Measurements from ENCODE around the gene SLC41A3. TPM values are rescaled to one million over a fixed set of nuclear protein-coding genes. Genes with fewer than 3 reads are reported as not detected.

The SLC41A3 gene
- total RNA-seq, 3 donors from 2014 or later: 23.0 to 33.9 (median 31.2) TPM

- Histone ChIP-seq H3K4me3 (no peak overlapping the region), H3K4me1 (ENCODE audit: low read depth) (no peaks in the 10 kb centered on the region), H3K9me3 (no peaks in the 10 kb centered on the region), H3K36me3 (ENCODE audit: low read depth) (no peaks in the 10 kb centered on the region)
- DNase-seq: no peak
- no peak for TF ChIP-seq CTCF (IDR thresholded peaks at IDR 0.05)
- intact Hi-C loops (cut with DNase I, micrococcal nuclease): no loop called here
- ATAC-seq: no peak
Measured at GRCh38 chr3:126057501-126057819, 26.5 kb downstream of the SLC41A3 start.

GRCh38 chr3:126056681-126057500, 27.0 kb downstream of the SLC41A3 start:
- H3K4me1 ChIP-seq (ENCODE audit: low read depth): no peaks in the 10 kb centered on the region
- intact Hi-C loops (cut with DNase I, micrococcal nuclease): no loop called here
- no peaks in the 10 kb centered on the region for H3K9me3 ChIP-seq
- no peak overlapping the region for H3K4me3 ChIP-seq
- peak; percentile 71 for ATAC-seq
- TF ChIP-seq CTCF (IDR thresholded peaks at IDR 0.05): no peak
- H3K36me3 ChIP-seq (ENCODE audit: low read depth): no peaks in the 10 kb centered on the region
- DNase-seq: no peak

- H3K9me3 ChIP-seq: no peaks in the 10 kb centered on the region
- no peaks in the 10 kb centered on the region for H3K4me1 ChIP-seq (ENCODE audit: low read depth)
- intact Hi-C loops (cut with DNase I, micrococcal nuclease): no loop called here
- ATAC-seq (no peak), DNase-seq (no peak)
- no peak for TF ChIP-seq CTCF (IDR thresholded peaks at IDR 0.05)
- H3K36me3 ChIP-seq (ENCODE audit: low read depth): no peaks in the 10 kb centered on the region
- H3K4me3 ChIP-seq: no peak overlapping the region
Measured at GRCh38 chr3:126056088-126056487, 27.8 kb downstream of the SLC41A3 start.

- ATAC-seq: no peak
- intact Hi-C loops (cut with DNase I, micrococcal nuclease): no loop called here
- Histone ChIP-seq H3K4me3 (no peak overlapping the region), H3K4me1 (ENCODE audit: low read depth) (no peaks in the 10 kb centered on the region), H3K9me3 (no peaks in the 10 kb centered on the region), H3K36me3 (ENCODE audit: low read depth) (no peaks in the 10 kb centered on the region)
- TF ChIP-seq CTCF (IDR thresholded peaks at IDR 0.05): no peak
- DNase-seq: no peak
Measured at GRCh38 chr3:126054870-126055269, 29.1 kb downstream of the SLC41A3 start.

GRCh38 chr3:126053949-126054569, 29.9 kb downstream of the SLC41A3 start:
- no peaks in the 10 kb centered on the region for H3K4me1 ChIP-seq (ENCODE audit: low read depth)
- DNase-seq (no peak), ATAC-seq (no peak)
- intact Hi-C loops (cut with DNase I, micrococcal nuclease): no loop called here
- TF ChIP-seq CTCF (IDR thresholded peaks at IDR 0.05): no peak
- no peaks in the 10 kb centered on the region for H3K36me3 ChIP-seq (ENCODE audit: low read depth)
- H3K9me3 ChIP-seq: no peaks in the 10 kb centered on the region
- no peak overlapping the region for H3K4me3 ChIP-seq

All from mucosa of descending colon (tissue), 3 donors.